Neural cell (in vitro differentiated cells): Measurements from ENCODE around the gene PTPRN2. TPM values are rescaled to one million over a fixed set of nuclear protein-coding genes. Genes with fewer than 3 reads are reported as not detected.

ENCODE experiments used
- H2AFZ ChIP-seq: fragments of 200-600, 300-800 bp; sonication (generic), shearing (Covaris generic); 2 replicates; pipeline ENCODE4 v1.6.0; 2014; ENCODE audit warnings: low read depth, mild to moderate bottlenecking, antibody characterized with exemption, low read length, moderate library complexity
- H3F3A ChIP-seq: fragments of 200-600 bp; shearing (Covaris generic); 2 replicates; pipeline ENCODE4 v1.6.1; 2016; ENCODE audit warnings: mild to moderate bottlenecking, moderate library complexity, mixed read lengths, antibody characterized with exemption, low read length; ENCODE audit not compliant: insufficient read depth, poor library complexity, severe bottlenecking
- H3K27ac ChIP-seq: fragments of 200-600, 300-800 bp; sonication (generic), shearing (Covaris generic); 2 replicates; pipeline ENCODE4 v1.5.1; 2014; ENCODE audit warnings: mild to moderate bottlenecking, low read length, moderate library complexity
- H3K27me3 ChIP-seq: fragments of 300-800, 200-600 bp; sonication (generic), shearing (Covaris generic); 2 replicates; pipeline ENCODE4 v1.6.0; 2014; ENCODE audit warnings: mild to moderate bottlenecking, low read depth, low read length, moderate library complexity; ENCODE audit not compliant: insufficient read depth
- H3K36me3 ChIP-seq: fragments of 300-800, 200-600 bp; sonication (generic), shearing (Covaris generic); 2 replicates; pipeline ENCODE4 v1.5.1; 2014; ENCODE audit warnings: mild to moderate bottlenecking, antibody characterized with exemption, low read length, moderate library complexity; ENCODE audit not compliant: insufficient read depth
- H3K4me2 ChIP-seq: fragments of 300-800, 200-600 bp; sonication (generic), shearing (Covaris generic); 2 replicates; pipeline ENCODE4 v1.6.0; 2014; ENCODE audit warnings: mild to moderate bottlenecking, low read length
- H3K4me3 ChIP-seq: fragments of 300-800, 200-600 bp; sonication (generic), shearing (Covaris generic); 2 replicates; pipeline ENCODE4 v1.5.1; 2014; ENCODE audit warnings: mild to moderate bottlenecking, low read length, moderate library complexity
- H3K79me2 ChIP-seq: fragments of 200-600 bp; shearing (Covaris generic); replicated peaks from 2 replicates; pipeline ENCODE4 v1.6.0; 2014; ENCODE audit warnings: mild to moderate bottlenecking, low read length, moderate library complexity; ENCODE audit not compliant: insufficient read depth
- H3K9ac ChIP-seq: fragments of 300-800, 200-600 bp; sonication (generic), shearing (Covaris generic); 2 replicates; pipeline ENCODE4 v1.6.1; 2016; ENCODE audit warnings: mild to moderate bottlenecking, low read length, mixed read lengths
- H3K9me2 ChIP-seq: fragments of 200-600 bp; shearing (Covaris generic); 2 replicates; pipeline ENCODE4 v1.6.1; 2016; ENCODE audit warnings: mild to moderate bottlenecking, low read length, mixed read lengths; ENCODE audit not compliant: insufficient read depth
- H3K9me3 ChIP-seq: fragments of 200-600, 300-800 bp; sonication (generic), shearing (Covaris generic); 2 replicates; pipeline ENCODE4 v1.6.1; 2016; ENCODE audit warnings: mild to moderate bottlenecking, mixed run types, low read length, moderate library complexity, mixed read lengths
- H4K20me1 ChIP-seq: fragments of 200-600 bp; shearing (Covaris generic); 2 replicates; pipeline ENCODE4 v1.6.1; 2016; ENCODE audit warnings: mild to moderate bottlenecking, mixed run types; ENCODE audit not compliant: insufficient read depth
- EP300 ChIP-seq: fragments of 450-650 bp; conservative IDR thresholded peaks from 2 replicates; pipeline ENCODE4 v1.6.1; 2014; ENCODE audit warnings: antibody characterized with exemption, mild to moderate bottlenecking, moderate library complexity; ENCODE audit not compliant: poor library complexity, severe bottlenecking
- EZH2 ChIP-seq: fragments of 200-600, 300-800 bp; shearing (Covaris generic), sonication (generic); IDR thresholded peaks from 2 replicates; pipeline ENCODE4 v1.6.1; 2014; ENCODE audit warnings: antibody characterized with exemption, low read length, borderline replicate concordance, mild to moderate bottlenecking; ENCODE audit not compliant: insufficient read depth, poor library complexity, severe bottlenecking
- MXI1 ChIP-seq: fragments of 450-650 bp; conservative IDR thresholded peaks from 2 replicates; pipeline ENCODE4 v1.6.1; 2014; ENCODE audit warnings: antibody characterized with exemption, mild to moderate bottlenecking; ENCODE audit not compliant: poor library complexity, severe bottlenecking
- POLR2AphosphoS5 ChIP-seq: IDR thresholded peaks from 2 replicates; pipeline ENCODE4 v1.6.1; 2012
- RAD21 ChIP-seq: fragments of 450-650 bp; conservative IDR thresholded peaks from 2 replicates; pipeline ENCODE4 v1.6.1; 2014; ENCODE audit warnings: antibody characterized with exemption, mild to moderate bottlenecking, moderate library complexity
- SMC3 ChIP-seq: fragments of 450-650 bp; conservative IDR thresholded peaks from 2 replicates; pipeline ENCODE4 v1.6.1; 2014; ENCODE audit warnings: antibody characterized with exemption, mild to moderate bottlenecking, moderate library complexity; ENCODE audit not compliant: poor library complexity
- TAF1 ChIP-seq: IDR thresholded peaks from 2 replicates; pipeline ENCODE4 v1.6.1; 2012; ENCODE audit warnings: low read depth
- polyA plus RNA-seq: library from polyadenylated mRNA; depleted of rRNA; stranded (reverse); fragments of >200 nt; gene quantifications from 2 replicates; pipeline ENCODE4 v1.2.3, GENCODE V29; 2014
- TF ChIP-seq, protein P1 (sequence below): IDR thresholded peaks from 2 replicates; pipeline ENCODE4 v1.6.1; 2012; ENCODE audit warnings: borderline replicate concordance
- TF ChIP-seq, protein P2 (sequence below): fragments of 450-650 bp; IDR thresholded peaks from 2 replicates; pipeline ENCODE4 v1.5.1; 2014; ENCODE audit warnings: antibody characterized with exemption, mild to moderate bottlenecking, moderate library complexity; ENCODE audit not compliant: poor library complexity, severe bottlenecking

The PTPRN2 gene
- polyA plus RNA-seq, 1 donor from 2014 or later: 31.0 TPM

DNA sequence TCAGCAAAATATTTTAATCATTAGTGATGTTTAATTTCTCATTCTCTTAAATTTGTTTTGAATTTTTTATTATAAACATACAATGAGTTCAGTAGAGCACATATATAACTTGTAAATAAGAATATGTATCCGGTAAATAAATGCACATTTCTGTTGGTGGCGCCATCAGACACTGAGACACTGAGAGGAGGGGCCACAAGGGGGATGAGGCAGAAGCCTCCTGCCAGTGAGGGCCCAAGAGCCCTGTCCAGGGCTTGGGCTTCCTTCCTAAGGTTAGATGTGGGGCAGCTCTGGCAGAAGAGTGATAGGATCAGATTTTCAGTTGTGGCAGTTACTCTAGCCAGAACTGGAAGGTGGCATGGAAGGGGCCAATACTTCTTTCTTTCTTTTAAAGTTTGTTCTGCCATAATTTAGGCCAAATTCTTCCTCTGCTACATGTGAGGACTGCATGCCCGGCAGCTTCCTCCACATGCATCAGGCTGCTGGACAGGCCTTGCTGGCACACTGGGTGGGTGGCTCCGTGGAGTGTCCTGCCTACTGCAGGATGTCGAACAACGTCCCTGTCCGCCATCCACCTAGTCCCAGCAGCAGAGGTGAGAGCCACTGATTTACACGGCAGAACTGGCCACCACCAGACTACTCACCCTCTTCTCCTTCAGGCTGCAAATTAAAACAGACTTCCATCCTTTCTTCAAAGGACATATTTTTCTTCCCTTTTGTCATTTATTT lies 13.2 kb downstream of the PTPRN2 start:
- H3K4me3 ChIP-seq: no peak overlapping the region
- H3K4me2 ChIP-seq: no peak overlapping the region
- H3K9ac ChIP-seq: no peak overlapping the region
- no peaks in the 10 kb centered on the region for H3K79me2 ChIP-seq
- no peaks in the 10 kb centered on the region for H4K20me1 ChIP-seq
- H3K9me3 ChIP-seq: peaks cover under 1% of the 10 kb centered on the region
- H3K36me3 ChIP-seq: no peaks in the 10 kb centered on the region
- H3K27me3 ChIP-seq: no peaks in the 10 kb centered on the region
- no peak overlapping the region for H2AFZ ChIP-seq
- no peaks in the 10 kb centered on the region for H3K9me2 ChIP-seq
- TF ChIP-seq EZH2 (no peak), EP300 (no peak), SMC3 (no peak), POLR2AphosphoS5 (no peak), TAF1 (no peak), MXI1 (no peak), RAD21 (no peak)
- TF ChIP-seq, protein P1, sequence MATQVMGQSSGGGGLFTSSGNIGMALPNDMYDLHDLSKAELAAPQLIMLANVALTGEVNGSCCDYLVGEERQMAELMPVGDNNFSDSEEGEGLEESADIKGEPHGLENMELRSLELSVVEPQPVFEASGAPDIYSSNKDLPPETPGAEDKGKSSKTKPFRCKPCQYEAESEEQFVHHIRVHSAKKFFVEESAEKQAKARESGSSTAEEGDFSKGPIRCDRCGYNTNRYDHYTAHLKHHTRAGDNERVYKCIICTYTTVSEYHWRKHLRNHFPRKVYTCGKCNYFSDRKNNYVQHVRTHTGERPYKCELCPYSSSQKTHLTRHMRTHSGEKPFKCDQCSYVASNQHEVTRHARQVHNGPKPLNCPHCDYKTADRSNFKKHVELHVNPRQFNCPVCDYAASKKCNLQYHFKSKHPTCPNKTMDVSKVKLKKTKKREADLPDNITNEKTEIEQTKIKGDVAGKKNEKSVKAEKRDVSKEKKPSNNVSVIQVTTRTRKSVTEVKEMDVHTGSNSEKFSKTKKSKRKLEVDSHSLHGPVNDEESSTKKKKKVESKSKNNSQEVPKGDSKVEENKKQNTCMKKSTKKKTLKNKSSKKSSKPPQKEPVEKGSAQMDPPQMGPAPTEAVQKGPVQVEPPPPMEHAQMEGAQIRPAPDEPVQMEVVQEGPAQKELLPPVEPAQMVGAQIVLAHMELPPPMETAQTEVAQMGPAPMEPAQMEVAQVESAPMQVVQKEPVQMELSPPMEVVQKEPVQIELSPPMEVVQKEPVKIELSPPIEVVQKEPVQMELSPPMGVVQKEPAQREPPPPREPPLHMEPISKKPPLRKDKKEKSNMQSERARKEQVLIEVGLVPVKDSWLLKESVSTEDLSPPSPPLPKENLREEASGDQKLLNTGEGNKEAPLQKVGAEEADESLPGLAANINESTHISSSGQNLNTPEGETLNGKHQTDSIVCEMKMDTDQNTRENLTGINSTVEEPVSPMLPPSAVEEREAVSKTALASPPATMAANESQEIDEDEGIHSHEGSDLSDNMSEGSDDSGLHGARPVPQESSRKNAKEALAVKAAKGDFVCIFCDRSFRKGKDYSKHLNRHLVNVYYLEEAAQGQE: no peak
- TF ChIP-seq, protein P2, sequence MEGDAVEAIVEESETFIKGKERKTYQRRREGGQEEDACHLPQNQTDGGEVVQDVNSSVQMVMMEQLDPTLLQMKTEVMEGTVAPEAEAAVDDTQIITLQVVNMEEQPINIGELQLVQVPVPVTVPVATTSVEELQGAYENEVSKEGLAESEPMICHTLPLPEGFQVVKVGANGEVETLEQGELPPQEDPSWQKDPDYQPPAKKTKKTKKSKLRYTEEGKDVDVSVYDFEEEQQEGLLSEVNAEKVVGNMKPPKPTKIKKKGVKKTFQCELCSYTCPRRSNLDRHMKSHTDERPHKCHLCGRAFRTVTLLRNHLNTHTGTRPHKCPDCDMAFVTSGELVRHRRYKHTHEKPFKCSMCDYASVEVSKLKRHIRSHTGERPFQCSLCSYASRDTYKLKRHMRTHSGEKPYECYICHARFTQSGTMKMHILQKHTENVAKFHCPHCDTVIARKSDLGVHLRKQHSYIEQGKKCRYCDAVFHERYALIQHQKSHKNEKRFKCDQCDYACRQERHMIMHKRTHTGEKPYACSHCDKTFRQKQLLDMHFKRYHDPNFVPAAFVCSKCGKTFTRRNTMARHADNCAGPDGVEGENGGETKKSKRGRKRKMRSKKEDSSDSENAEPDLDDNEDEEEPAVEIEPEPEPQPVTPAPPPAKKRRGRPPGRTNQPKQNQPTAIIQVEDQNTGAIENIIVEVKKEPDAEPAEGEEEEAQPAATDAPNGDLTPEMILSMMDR: no peak
- no peaks in the 10 kb centered on the region for H3F3A ChIP-seq
- H3K27ac ChIP-seq: no peak overlapping the region

DNA sequence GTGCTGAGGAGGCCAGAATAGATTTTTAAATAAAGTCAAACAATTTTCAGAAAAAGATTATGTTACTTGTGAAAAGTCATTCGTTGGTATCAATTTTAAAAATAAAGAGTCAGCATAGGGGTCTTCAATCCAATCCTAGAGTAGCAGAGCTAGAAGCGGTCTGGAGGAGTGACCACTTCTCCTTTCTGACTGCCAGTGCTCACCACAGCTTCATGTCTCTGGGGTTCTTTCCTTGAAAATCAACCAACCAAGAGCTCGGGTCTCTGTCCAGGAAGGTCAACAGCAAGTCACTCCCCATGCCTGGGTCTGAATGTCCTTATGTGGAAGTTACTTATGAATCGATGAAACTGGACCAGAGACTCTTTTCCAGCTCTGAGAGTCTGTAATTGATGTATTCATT lies 14.3 kb downstream of the PTPRN2 start:
- Histone ChIP-seq H3K27ac (no peak overlapping the region), H4K20me1 (no peaks in the 10 kb centered on the region), H2AFZ (no peak overlapping the region), H3K27me3 (no peaks in the 10 kb centered on the region), H3K9me2 (no peaks in the 10 kb centered on the region), H3K79me2 (no peaks in the 10 kb centered on the region), H3K36me3 (no peaks in the 10 kb centered on the region), H3K9ac (no peak overlapping the region), H3K4me2 (no peak overlapping the region), H3F3A (no peaks in the 10 kb centered on the region), H3K9me3 (no peaks in the 10 kb centered on the region), H3K4me3 (no peak overlapping the region)
- TF ChIP-seq SMC3: no peak
- TF ChIP-seq, protein P2: no peak
